Measurements from ENCODE around the gene HEATR5A.
"Not testable (repeated sequence)": the region's sequence is repeated elsewhere in the genome, so short reads cannot be mapped to it uniquely, and the experiment has no call there.

DNA sequence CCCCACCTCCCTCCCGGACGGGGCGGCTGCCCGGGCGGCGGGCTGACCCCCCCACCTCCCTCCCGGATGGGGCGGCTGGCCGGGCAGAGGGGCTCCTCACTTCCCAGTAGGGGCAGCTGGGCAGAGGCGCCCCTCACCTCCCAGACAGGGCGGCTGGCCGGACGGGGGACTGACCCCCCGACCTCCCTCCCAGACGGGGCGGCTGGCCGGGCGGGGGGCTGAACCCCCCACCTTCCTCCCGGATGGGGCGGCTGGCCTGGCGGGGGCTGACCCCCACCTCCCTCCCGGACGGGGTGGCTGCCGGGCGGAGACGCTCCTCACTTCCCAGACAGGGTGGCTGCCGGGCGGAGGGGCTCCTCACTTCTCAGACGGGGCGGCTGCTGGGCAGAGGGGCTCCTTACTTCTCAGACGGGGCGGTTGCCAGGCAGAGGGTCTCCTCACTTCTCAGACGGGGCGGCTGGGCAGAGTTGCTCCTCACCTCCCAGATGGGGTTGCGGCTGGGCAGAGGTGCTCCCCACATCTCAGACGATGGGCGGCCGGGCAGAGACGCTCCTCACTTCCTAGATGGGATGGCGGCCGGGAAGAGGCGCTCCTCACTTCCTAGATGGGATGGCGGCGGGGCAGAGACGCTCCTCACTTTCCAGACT, 16.8 kb upstream of the HEATR5A start:
- not testable (repeated sequence) for TF ChIP-seq POLR2A, CTCF (IDR thresholded peaks at IDR 0.05)
